ENCODE results near the gene SPRED3. TPM values are rescaled to one million over a fixed set of nuclear protein-coding genes. Genes with fewer than 3 reads are reported as not detected.
A peak's percentile ranks its signal among the peaks of the same experiment; 100 is the strongest.

SPRED3 gene
- total and polyA plus RNA-seq, 9 of the 15 experiments (the other 6 are each of a cell fraction or from before 2014, with no cell fraction given) = 0.05 to 1.3 (median 0.36) TPM

- TF ChIP-seq, protein P1, sequence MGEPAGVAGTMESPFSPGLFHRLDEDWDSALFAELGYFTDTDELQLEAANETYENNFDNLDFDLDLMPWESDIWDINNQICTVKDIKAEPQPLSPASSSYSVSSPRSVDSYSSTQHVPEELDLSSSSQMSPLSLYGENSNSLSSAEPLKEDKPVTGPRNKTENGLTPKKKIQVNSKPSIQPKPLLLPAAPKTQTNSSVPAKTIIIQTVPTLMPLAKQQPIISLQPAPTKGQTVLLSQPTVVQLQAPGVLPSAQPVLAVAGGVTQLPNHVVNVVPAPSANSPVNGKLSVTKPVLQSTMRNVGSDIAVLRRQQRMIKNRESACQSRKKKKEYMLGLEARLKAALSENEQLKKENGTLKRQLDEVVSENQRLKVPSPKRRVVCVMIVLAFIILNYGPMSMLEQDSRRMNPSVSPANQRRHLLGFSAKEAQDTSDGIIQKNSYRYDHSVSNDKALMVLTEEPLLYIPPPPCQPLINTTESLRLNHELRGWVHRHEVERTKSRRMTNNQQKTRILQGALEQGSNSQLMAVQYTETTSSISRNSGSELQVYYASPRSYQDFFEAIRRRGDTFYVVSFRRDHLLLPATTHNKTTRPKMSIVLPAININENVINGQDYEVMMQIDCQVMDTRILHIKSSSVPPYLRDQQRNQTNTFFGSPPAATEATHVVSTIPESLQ (CRISPR knock-in tag; IDR thresholded peaks at IDR 0.05) = no peak
- TF ChIP-seq ILK (tag; IDR thresholded peaks at IDR 0.05; ENCODE audit: borderline replicate concordance, low read depth) = no peak
Observed at GRCh38 chr19:38385804-38386257, 2.7 kb upstream of the SPRED3 start (continued).

- no peaks in the 10 kb centered on the region for H3K27me3 ChIP-seq (ENCODE audit: control insufficient read depth in 2 of 2, insufficient read depth in 2 of 2, low read length in 2 of 2)
- FAIRE-seq = no peak
- DNase-seq (ENCODE audit: extremely low read depth in 1 of 4, low spot score in 3 of 4) = peak in 2 of 4 experiments; percentile 48 to 49
- H3K79me2 ChIP-seq (ENCODE audit: control insufficient read depth, insufficient read depth, low read length) = 0 out of 3 replicates have a peak, but pooled peaks cover 2% of the 10 kb centered on the region
- WGBS (ENCODE audit: insufficient coverage, low coverage, missing lambda C conversion rate) = 78% methylated on average over 46 of the region's 61 CpGs
- intact Hi-C loops (cut with micrococcal nuclease) = loop anchor here (5.0 kb wide), 2 partner anchors 49 to 144 kb away; partner anchors contain the start of gene CATSPERG
- H3K4me3 ChIP-seq = no peak overlapping the region
- H3K9me1 ChIP-seq (ENCODE audit: control insufficient read depth, insufficient read depth, low read length) = peaks cover 3% of the 10 kb centered on the region
- POLR2A ChIA-PET = interaction anchor here (0.6 to 1.5 kb wide), 3 partner anchors 26 to 456 kb away, joined by 3 to 4 read pairs (median 3); no protein-coding TSS in a partner anchor
- H3K36me3 ChIP-seq (ENCODE audit: control insufficient read depth, insufficient read depth, low read length) = peaks cover 48% of the 10 kb centered on the region; the same call in 2 of the 3 replicates
- peaks cover 2 to 53% of the 10 kb centered on the region in 2 experiments; a peak in 3 of 5 replicates for H3K4me1 ChIP-seq (replicated peaks in 1 of 2; ENCODE audit: control insufficient read depth in 2 of 2, insufficient read depth in 2 of 2, low read length in 2 of 2)
- H3K4me2 ChIP-seq (ENCODE audit: insufficient read depth, low read length) = peak overlapping the region; percentile 70; the same call in 1 of the 2 replicates
- CTCF ChIA-PET (ENCODE audit: low intra/inter-chr PET ratio) = no interaction called here
- BruUV-seq (replicated peaks) = no TSS peak
- H3K27ac ChIP-seq (ENCODE audit: extremely low read depth, low read depth, low read length) = peak overlapping the region; percentile 33; the same call in 1 of the 3 replicates
- peak overlapping the region in 1 of 2 experiments; percentile 81; a peak in 2 of 4 replicates for H3K9ac ChIP-seq (ENCODE audit: insufficient read depth in 1 of 2, low read depth in 2 of 2, low read length in 2 of 2)
- ATAC-seq = no peak
- H2AFZ ChIP-seq (ENCODE audit: low read depth, low read length) = no peak overlapping the region
- peaks cover 3% of the 10 kb centered on the region; the same call in 1 of the 2 replicates for H4K20me1 ChIP-seq (replicated peaks; ENCODE audit: control insufficient read depth, insufficient read depth, low read length)
- no peaks in the 10 kb centered on the region for H3K9me3 ChIP-seq (replicated peaks; ENCODE audit: control insufficient read depth, insufficient read depth, low read depth, low read length)
- in situ Hi-C loops (cut with MboI) = no loop called here
- TF ChIP-seq HNRNPL (IDR thresholded peaks at IDR 0.05; ENCODE audit: low read depth, low read length) (0 out of 2 replicates have a peak, but pooled peaks have one; percentile 56), ARHGAP35 (IDR thresholded peaks at IDR 0.05; ENCODE audit: partially characterized antibody) (no peak), ZBTB17 (CRISPR knock-in tag; IDR thresholded peaks at IDR 0.05) (no peak), SP1 (CRISPR knock-in tag; IDR thresholded peaks at IDR 0.05) (no peak), RBM22 (IDR thresholded peaks at IDR 0.05; ENCODE audit: low read depth, low read length, poor library complexity, severe bottlenecking) (peak; percentile 27), NFXL1 (CRISPR knock-in tag; IDR thresholded peaks at IDR 0.05) (no peak), MYNN (IDR thresholded peaks at IDR 0.05) (no peak), MYNN (CRISPR knock-in tag; IDR thresholded peaks at IDR 0.05) (no peak), MAFF (IDR thresholded peaks at IDR 0.05; ENCODE audit: low read length) (no peak), ZBTB33 (CRISPR knock-in tag; IDR thresholded peaks at IDR 0.05) (peak; percentile 98)
- TF ChIP-seq, protein P2, sequence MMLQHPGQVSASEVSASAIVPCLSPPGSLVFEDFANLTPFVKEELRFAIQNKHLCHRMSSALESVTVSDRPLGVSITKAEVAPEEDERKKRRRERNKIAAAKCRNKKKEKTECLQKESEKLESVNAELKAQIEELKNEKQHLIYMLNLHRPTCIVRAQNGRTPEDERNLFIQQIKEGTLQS (IDR thresholded peaks at IDR 0.05) = peak; percentile 39; the same call in 1 of the 2 replicates
- TF ChIP-seq, protein P2 (CRISPR knock-in tag; conservative IDR thresholded peaks at IDR 0.05) = no peak
Observed at GRCh38 chr19:38386300-38386970, 2.1 kb upstream of the SPRED3 start.
